ENCODE results near the gene CD300LD. TPM values are rescaled to one million over a fixed set of nuclear protein-coding genes. Genes with fewer than 3 reads are reported as not detected.
"Not testable (repeated sequence)": the region's sequence is repeated elsewhere in the genome, so short reads cannot be mapped to it uniquely, and the experiment has no call there.

The CD300LD gene
- not detected for polyA plus RNA-seq (ENCODE audit: insufficient read length in 12 of 12)
- long read RNA-seq, donor 1: 0 reads
- long read RNA-seq, donor 2: 0 reads
- long read RNA-seq, donor 3: 0 reads
- long read RNA-seq, donor 4: 0 reads
- long read RNA-seq, donor 5: 0 reads
- long read RNA-seq, donor 6: 0 reads
- long read RNA-seq, donor 7: 0 reads
- long read RNA-seq, donor 8: 0 reads
- long read RNA-seq, donor 9: 0 reads
- long read RNA-seq, donor 10: 0 reads
- long read RNA-seq, donor 11: 0 reads

- no peak for DNase-seq
These were observed at the start of gene CD300LD for GRCh38 chr17:74592087-74592990. TSS of gene CD300LD (minus strand) at chr17:74592283. CDS start at chr17:74592202, 81 bp downstream.

- DNase-seq: no peak
These were observed 49.3 kb upstream of the CD300LD start for GRCh38 chr17:74641224-74641957.

- DNase-seq: no peak
These were observed 47.6 kb upstream of the CD300LD start for GRCh38 chr17:74639704-74640151.

GRCh38 chr17:74637926-74638325 lies 45.8 kb upstream of the CD300LD start:
- no peak for DNase-seq

GRCh38 chr17:74637265-74637664 lies 45.2 kb upstream of the CD300LD start:
- DNase-seq: no peak

- not testable (repeated sequence) for DNase-seq
These were observed 44.5 kb upstream of the CD300LD start for GRCh38 chr17:74636541-74637085.

GRCh38 chr17:74635418-74635817 lies 43.3 kb upstream of the CD300LD start:
- no peak for DNase-seq

- DNase-seq: no peak
These were observed 41.2 kb upstream of the CD300LD start for GRCh38 chr17:74633326-74633725.

- no peak for DNase-seq
These were observed 40.5 kb upstream of the CD300LD start for GRCh38 chr17:74632617-74633016.

GRCh38 chr17:74631468-74632450 lies 39.7 kb upstream of the CD300LD start:
- no peak for DNase-seq

- not testable (repeated sequence) for DNase-seq
These were observed 38.2 kb upstream of the CD300LD start for GRCh38 chr17:74630251-74630650.

GRCh38 chr17:74625661-74626060 lies 33.6 kb upstream of the CD300LD start:
- DNase-seq: no peak

- no peak for DNase-seq
These were observed 32.0 kb upstream of the CD300LD start for GRCh38 chr17:74624131-74624530.

- DNase-seq: no peak
These were observed 31.6 kb upstream of the CD300LD start, which contains the start of gene CD300E for GRCh38 chr17:74623693-74624093. TSS of gene CD300E (minus strand) at chr17:74623738. CDS start at chr17:74623621, 117 bp downstream.

- no peak for DNase-seq
These were observed 27.1 kb upstream of the CD300LD start for GRCh38 chr17:74619077-74619673.

GRCh38 chr17:74618451-74618850 lies 26.4 kb upstream of the CD300LD start:
- no peak for DNase-seq

GRCh38 chr17:74616696-74617095 lies 24.6 kb upstream of the CD300LD start:
- no peak for DNase-seq

- DNase-seq: no peak
These were observed 20.0 kb upstream of the CD300LD start for GRCh38 chr17:74612046-74612445.

GRCh38 chr17:74610108-74610507 lies 18.0 kb upstream of the CD300LD start:
- no peak for DNase-seq

GRCh38 chr17:74608511-74608910 lies 16.4 kb upstream of the CD300LD start:
- no peak for DNase-seq
